ENCODE measurements around the gene NPR3.

Gene NPR3, protein sequence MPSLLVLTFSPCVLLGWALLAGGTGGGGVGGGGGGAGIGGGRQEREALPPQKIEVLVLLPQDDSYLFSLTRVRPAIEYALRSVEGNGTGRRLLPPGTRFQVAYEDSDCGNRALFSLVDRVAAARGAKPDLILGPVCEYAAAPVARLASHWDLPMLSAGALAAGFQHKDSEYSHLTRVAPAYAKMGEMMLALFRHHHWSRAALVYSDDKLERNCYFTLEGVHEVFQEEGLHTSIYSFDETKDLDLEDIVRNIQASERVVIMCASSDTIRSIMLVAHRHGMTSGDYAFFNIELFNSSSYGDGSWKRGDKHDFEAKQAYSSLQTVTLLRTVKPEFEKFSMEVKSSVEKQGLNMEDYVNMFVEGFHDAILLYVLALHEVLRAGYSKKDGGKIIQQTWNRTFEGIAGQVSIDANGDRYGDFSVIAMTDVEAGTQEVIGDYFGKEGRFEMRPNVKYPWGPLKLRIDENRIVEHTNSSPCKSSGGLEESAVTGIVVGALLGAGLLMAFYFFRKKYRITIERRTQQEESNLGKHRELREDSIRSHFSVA

GRCh38 chr5:32710550-32711361 is at the start of gene NPR3:
TSS of gene NPR3 (plus strand) at chr5:32711321. CDS start at chr5:32711777, 456 bp downstream.
- DNase-seq (ENCODE audit: low read depth in 3 of 3, low spot score in 1 of 3): no peak

DNA sequence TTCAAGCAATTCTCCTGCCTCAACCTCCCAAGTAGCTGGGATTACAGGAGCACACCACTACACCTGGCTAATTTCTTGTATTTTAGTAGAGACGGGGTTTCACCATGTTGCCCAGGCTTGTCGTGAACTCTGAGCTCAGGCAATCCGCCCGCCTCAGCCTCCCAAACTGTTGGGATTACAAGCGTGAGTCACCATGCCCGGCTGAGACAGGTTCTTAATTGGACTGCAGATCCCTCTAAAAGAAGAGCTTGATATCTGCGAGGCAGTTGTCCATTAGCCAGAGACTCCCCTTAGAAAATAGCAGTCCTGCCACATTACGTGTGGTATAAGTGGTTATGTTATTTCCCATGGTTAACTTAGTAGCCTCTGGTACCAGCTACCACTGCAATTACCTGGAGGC is 46.6 kb upstream of the NPR3 start:
- DNase-seq (ENCODE audit: low read depth in 3 of 3, low spot score in 1 of 3): no peak

GRCh38 chr5:32668552-32668951 is 42.6 kb upstream of the NPR3 start:
- DNase-seq (ENCODE audit: low read depth in 3 of 3, low spot score in 1 of 3): no peak

GRCh38 chr5:32673272-32673671 is 37.8 kb upstream of the NPR3 start:
- no peak for DNase-seq (ENCODE audit: low read depth in 3 of 3, low spot score in 1 of 3)

DNA sequence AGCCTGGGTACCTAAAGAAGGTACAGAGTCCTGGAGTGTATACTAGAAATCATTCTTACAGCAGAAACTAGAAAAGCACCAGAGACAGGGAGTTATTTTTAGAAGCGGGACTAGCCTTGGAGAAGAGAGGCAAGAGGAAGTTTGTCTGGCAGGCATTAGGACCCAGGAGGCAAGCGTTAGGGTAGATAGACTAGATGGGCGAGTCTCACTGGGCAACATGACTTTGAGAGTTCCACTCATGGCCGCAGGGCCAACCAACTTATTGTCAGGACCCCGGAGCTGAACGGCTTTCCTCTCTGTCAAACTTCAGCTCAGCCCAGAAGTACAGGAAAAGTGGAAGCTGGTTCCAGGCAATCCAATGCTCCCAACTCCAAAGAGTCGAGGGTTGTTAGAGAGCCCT is 34.1 kb upstream of the NPR3 start:
- DNase-seq (ENCODE audit: low read depth in 3 of 3, low spot score in 1 of 3): no peak

- DNase-seq (ENCODE audit: low read depth in 3 of 3, low spot score in 1 of 3): no peak
These were observed 32.6 kb upstream of the NPR3 start for GRCh38 chr5:32678472-32678871.

- DNase-seq (ENCODE audit: low read depth in 3 of 3, low spot score in 1 of 3): no peak
These were observed 31.9 kb upstream of the NPR3 start for GRCh38 chr5:32679218-32679617.

GRCh38 chr5:32680183-32680582 is 30.9 kb upstream of the NPR3 start:
- no peak for DNase-seq (ENCODE audit: low read depth in 3 of 3, low spot score in 1 of 3)

DNA sequence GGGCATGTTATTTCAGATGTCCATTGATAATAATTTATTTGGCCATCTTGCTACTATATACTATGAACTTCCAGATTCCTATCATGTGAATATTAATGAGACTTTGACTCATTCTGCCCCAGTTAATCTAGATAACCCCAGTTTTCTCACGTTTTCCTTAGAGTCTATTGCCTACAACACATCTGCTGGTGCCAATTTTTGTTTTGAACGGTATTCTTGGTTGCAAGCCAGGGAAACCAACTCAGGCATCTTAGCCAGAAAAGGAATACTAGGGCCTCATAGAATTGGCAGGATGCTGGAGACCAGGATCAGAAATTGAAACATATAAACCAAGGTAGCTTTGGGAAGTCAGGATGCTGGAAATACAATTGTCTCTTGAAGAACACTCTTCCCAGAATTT is 28.0 kb upstream of the NPR3 start:
- no peak for DNase-seq (ENCODE audit: low read depth in 3 of 3, low spot score in 1 of 3)

GRCh38 chr5:32684260-32684659 is 26.9 kb upstream of the NPR3 start:
- no peak for DNase-seq (ENCODE audit: low read depth in 3 of 3, low spot score in 1 of 3)

GRCh38 chr5:32686799-32687498 is 24.2 kb upstream of the NPR3 start:
- no peak for DNase-seq (ENCODE audit: low read depth in 3 of 3, low spot score in 1 of 3)

DNA sequence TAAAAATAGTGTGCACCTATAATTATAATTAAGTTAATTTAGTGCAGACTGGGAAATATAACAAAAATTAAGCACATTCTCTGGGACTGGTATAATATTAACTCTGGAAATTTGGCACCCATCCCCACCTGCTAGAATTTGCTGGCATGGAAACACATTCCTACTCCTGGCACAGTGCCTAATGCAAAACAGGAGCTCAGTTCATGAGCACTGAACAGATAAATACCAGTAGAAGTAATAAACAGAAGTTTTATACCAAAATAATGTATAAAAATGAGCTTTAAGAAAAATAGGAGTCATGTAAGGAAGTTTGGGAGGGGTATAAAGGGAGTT is 23.7 kb upstream of the NPR3 start:
- DNase-seq (ENCODE audit: low read depth in 3 of 3, low spot score in 1 of 3): no peak

GRCh38 chr5:32690153-32690552 is 21.0 kb upstream of the NPR3 start:
- DNase-seq (ENCODE audit: low read depth in 3 of 3, low spot score in 1 of 3): no peak

DNA sequence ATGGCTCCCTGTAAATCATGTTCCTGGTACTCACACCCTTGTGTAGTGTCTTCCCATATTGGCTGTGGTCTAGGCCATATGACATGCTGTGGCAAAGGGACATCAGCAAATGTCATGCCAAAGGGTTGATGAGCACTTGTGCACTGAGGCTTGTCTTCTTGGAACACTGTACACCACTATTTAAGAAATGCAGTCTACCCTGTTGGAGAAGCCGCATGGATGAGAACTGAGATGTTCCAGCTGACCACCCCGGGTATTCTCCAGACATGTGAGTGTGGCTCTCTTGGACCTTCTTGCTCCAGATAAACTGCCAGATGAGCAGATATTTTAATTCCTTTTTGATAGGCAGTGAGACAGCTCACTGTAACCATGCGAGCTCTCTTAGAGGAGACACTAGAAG is 20.5 kb upstream of the NPR3 start:
- DNase-seq (ENCODE audit: low read depth in 3 of 3, low spot score in 1 of 3): no peak

DNA sequence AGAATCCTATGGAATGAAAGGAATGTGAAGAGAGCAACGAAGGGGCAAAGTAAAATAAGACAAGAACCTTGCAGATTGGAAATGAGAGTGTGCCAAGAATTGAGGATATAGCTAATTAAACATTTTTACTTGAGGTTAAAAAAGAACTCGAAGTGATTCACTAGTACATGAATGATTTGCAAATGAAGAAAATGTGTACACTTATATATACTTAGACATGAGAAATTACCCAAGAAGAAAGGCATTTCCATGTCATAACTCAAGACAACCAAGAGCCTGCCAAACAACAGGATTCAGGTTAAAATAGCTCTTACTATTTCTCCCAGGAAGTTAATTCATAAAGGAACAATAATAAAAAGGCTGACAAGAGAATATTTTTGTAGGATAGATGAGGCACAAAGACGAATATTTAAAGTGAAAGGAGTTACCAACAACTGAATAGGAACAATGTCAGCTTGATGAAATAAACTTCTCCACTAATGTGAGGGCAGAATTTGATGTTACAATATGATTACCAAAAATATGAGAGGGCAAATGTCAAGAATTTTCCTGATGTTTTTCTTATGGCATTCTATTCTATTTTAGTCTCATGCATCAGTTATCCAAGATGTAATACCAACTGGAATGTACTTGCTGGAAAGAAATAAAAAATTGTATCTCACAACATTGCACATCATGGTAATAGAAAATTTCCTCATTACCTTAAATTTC is 18.9 kb upstream of the NPR3 start:
- no peak for DNase-seq (ENCODE audit: low read depth in 3 of 3, low spot score in 1 of 3)

DNA sequence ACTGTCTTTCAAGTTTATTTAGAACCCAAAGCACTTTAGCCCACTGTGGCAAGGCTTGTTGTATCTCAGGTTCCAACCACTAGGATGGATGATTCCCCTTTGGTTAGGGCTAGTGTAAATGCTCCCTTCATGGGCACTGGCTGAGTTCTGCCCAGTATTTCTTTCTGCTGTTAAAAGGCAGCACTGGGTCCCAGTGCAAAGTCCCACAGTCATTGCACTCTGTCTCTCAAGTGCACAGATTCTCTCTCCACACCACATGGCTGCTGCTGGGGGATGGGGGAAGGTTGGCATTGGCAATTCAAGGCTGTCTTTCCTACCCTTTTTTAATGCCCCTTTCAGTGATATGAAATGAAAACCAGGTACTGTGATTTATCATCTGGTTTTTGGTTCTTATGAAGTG is 7.2 kb upstream of the NPR3 start:
- DNase-seq (ENCODE audit: low read depth in 3 of 3, low spot score in 1 of 3): no peak

DNA sequence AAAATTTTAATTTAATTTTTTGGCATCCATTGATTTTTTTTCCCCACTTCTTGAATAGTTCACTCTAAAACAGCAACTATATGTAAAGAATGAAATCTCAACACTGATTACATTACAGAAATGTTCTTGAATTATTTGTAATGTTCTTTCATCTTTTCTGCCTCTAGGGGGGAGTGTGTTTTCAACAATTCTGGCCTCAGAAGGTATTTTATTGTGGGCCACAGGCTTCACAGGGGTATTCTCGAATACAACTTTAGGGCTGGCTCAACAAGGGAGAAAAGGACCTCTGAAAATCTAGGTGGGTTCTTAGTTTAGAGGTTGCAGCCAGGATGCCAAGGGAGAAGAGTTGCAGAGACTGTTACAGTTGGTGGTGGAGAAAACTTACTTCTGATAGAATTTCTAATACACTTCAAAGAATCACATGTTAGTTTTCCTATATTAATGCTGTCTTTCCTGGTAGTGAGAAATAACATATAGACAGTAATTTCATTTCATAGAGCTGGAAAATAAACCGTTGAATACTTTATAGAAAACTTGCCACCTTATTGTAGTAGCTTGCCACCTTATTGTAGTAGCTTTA is 3.6 kb upstream of the NPR3 start:
- DNase-seq (ENCODE audit: low read depth in 3 of 3, low spot score in 1 of 3): no peak

- no peak for DNase-seq (ENCODE audit: low read depth in 3 of 3, low spot score in 1 of 3)
These were observed 2.2 kb upstream of the NPR3 start for GRCh38 chr5:32708949-32709348.

DNA sequence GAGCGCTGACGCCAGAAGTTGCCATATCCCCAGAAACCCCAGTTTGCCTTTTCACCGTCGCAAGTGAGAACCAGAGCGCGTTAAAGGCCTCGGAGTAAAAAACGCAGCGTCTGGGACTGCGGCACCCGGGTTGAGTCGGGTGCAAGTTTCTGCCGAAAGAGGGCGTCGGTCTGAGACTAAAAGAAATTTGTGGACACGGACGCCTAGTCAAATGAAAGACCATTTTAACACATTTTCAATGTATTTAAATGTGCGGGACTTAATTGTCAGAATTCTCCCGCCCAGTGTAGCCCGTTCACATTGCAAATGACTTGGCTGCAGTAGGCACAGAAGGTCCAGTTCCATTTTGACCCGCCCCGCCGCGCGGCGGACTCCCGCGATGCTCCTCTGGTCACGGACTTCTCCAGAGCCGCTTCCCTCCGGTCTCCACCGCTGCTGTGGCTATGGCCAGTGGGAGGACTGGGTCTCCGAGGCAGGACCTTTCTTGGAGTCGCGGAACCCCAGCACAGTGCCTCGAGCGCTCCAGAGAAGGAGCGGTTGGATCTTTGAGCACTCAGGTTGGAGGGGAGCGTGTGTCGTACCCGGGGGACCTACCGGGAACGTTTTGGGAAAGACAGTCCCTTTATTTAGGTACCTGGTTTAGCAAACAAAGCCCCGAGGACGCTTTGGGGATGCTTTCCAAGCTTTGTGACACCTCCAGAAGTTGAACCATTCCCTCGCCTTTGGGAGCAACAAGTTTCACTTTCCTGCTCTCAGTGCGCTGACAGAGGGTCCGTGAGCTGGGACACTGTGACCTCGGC is 1.2 kb upstream of the NPR3 start:
- DNase-seq (ENCODE audit: low read depth in 3 of 3, low spot score in 1 of 3): peak in 1 of 3 donors; percentile 19

GRCh38 chr5:32711362-32711680 is 200 bp downstream of the NPR3 start:
- DNase-seq (ENCODE audit: low read depth in 3 of 3, low spot score in 1 of 3): no peak
